Myocyte (in vitro differentiated cells): Measurements from ENCODE around the gene POC1A. TPM values are rescaled to one million over a fixed set of nuclear protein-coding genes. Genes with fewer than 3 reads are reported as not detected.

Source experiments
- DNase-seq: peaks from one replicate; pipeline ENCODE4 v3.0.0-alpha.2; 2012; ENCODE audit warnings: low read depth
- total RNA-seq: library from RNA; depleted of rRNA; stranded (reverse); fragments of >200 nt; gene quantifications from 2 replicates; pipeline ENCODE4 v1.2.3, GENCODE V29; 2014

The POC1A gene
- total RNA-seq, 1 donor from 2014 or later = 1.3 TPM

DNA sequence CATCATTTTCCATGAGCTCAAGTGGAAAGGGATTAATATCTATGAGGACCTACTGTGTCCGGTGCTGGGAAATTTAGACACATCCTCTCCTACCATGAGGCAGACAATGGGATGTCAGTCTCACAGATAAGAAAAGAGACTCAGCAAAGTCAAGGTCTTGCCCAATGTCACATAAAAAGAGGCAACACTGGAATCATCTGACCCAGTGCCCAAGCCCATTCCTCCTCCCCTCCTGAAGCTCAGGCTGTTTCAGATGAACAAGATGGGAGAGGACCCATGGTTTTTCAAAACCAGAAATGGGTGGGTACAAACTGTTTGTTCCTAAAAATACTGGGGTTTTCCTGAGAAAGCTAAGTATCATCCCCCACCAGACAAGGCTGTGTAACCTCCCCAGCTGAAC is 22.2 kb downstream of the POC1A start:
- no peak for DNase-seq

DNA sequence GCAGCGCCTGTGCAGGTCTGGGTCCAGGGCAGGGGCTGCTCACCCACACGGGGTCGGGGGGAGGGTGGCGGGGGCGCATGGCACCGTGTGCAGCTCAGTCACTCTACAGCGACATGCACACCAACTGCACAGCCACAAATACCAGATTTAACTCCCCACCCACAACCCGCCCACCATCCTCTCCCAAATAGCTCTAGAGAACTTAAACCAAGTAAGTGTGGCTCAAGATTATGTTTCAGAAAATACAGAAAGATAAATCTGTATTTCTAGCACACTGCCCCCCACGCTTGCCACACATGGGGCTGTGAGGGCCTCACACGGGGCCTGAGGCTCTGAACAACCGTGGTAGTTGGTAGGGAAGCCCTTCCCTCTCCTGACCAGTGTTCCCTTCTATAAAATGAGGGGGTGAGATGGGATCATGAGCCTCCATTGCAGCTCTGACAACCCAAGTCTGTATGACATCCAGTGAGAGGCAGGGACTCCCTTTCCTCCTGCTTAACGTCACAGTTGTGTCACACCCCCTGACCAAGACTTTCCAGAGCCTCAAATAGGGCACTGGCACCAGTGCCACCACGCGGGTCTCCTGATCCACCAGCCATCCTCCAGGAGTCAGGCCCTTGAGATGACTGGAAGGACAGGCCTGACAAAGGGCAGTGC is 23.1 kb downstream of the POC1A start:
- peak; percentile 44 for DNase-seq

DNA sequence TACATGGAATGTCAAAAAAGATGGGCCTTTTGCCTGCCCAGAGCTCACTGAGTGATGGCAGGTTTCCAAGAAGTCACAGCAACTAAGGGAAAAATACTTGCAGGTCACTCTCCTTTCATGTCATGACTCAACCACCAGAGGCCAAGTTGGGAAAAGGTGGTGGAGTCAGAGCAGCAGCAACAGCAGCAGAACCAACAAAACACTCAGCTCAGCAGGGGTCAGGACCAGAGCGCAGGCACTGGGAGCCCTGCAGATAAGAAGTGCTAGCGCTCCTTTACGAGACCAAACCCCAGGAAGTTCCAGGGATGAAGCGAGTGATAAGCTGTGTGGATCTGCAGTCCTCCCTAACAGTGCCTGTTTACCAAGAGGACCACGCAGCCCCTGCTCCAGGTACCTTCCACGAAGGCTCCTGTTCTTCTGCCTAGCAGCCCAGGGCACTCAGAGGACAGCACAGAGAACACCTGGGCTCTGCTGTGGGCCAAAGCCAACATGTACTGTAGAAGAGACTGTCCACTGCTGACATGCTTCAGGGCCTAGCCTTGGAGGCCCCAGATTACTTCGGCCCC is 26.0 kb downstream of the POC1A start:
- peak; percentile 48 for DNase-seq

DNA sequence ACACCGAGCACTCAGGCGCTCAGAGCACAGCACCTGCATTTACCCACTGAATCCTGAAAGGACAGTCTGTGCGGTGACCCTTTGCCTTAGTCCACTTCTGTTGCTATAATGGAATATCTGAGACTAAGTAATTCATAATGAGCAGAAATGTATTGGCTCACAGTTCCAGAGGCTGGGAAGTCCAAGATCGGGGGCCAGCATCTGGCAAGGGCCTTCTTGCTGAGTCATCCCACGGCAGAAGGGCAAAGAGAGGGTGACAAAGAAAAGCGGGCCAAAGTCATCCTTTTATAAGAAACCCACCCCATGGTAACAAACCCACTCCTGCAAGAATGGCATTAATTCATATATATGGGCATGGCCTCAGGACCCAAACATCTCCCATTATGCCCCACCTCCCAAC is 27.7 kb downstream of the POC1A start:
- DNase-seq = no peak

DNA sequence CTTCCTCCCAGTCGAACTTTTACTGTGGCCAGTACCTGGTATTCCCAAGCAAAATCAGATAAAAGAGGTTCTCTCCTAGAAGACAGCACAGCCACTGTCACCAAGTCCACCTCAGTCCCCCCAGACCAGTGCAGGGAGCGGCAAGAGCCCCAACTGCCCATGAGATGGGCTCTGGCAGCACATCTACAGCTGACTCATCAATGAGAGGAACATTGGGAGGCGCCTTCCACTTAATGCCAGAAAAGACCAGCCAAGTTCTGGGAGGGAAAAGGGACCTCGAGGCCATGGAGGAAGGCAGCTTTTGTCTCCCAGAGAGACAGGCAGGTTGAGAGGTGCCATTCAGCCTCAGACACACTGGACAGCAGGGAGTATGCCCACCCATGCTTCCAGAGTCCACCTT is 28.2 kb downstream of the POC1A start:
- DNase-seq = no peak

DNA sequence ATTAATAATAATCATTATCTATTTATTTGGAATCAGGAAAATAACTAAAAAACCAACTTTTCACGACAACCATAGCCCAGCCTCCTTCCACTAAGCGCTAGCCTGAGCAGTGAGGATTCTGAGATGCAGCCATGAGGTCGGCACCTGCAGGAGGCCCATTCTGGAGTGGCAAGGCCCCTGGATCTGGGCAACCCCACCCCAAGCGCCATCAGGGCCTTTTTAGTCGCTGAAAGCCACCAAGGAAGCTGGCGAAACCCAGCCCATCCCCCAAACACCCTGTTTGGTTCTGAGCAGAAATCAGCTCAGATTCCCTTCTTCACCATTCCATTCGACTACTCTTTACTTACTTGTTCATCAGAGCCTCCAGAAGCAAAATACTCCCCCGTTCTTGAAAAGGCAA is 29.5 kb downstream of the POC1A start:
- no peak for DNase-seq

DNA sequence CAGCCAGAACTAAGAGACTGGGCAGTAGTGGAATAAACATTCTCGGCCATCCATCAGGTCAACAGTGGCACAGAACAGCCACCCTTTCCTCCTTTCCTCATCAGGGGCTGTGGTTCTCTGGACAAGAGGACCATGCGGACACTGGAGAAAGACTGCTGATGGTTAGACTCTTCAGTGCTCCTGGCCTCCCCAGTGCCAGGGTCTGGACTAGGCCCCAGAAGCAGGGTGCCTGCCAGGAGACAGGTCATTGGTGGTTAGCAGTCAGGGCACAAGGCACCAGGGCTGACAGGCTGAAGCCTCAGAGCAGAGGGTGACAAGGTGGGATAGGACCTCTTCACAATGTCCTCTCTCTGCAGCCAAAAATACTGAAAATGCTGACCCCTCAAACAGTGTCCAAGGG is 30.1 kb downstream of the POC1A start:
- no peak for DNase-seq

DNA sequence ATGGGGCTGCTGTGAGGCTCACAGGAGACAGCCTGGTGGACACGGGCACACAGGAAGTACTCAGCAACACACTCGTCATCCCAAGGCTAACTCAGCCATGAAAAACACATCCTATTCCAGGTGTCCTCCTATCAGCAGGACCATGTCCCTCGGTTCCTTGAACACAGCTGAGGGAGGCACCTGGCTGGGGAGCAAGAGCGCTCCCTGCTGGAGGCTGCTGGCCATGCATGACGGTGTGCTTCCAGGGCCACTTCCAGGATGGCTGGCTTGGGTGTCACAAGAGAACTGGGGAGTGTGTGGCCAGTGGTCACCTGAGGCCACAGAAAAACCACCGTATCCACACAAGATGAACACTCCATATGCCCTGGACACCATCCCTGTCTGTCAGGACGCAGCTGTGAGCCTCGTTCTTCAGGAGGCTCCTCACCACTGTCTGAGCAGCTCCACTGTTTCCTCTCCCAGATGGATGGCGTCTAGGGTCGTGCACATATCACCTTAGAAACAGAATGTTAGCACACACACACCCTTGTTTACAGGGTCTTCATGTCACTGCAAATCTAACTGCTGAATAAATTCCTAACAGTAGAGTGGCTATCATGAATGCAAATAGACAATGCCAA is 31.0 kb downstream of the POC1A start:
- peak; percentile 70 for DNase-seq

DNA sequence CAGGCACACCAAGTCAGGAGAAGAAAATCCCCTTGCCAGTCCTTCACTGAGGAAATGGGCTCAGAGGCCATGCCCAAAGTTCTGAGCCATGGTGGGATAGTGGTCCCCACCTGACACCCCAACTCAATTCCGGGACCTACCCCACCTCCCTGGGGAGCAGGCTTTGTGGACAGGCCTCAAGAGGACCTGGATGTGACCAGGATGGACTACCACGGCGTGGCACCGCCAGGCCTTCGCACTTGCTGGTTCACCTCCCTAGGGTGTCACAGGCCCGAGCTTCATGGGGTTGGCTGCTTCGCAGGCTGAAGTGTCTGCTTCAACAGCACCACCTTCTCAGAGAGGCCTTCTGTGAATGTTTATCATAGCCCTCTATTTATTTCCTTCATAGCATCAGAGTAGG is 31.7 kb downstream of the POC1A start:
- DNase-seq = no peak

DNA sequence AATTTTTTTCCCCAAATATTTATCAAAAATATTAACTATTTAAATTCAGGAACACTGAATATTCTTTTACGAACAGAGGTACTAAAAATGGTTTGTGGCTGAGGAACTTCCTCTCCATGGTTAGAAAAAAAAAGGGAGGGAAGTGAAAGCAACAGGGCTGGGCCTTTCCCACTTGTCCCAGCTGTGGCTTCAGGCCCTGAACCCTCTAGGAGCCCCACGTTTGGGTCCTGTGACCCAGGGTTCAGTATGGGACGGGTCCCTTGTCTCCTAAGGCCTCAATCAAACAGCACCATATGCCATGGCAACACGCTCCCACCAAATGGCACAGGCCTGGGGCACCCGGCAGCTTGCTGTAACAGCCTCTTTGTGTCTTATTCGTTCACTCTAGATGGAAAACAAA is 32.4 kb downstream of the POC1A start:
- DNase-seq = no peak

DNA sequence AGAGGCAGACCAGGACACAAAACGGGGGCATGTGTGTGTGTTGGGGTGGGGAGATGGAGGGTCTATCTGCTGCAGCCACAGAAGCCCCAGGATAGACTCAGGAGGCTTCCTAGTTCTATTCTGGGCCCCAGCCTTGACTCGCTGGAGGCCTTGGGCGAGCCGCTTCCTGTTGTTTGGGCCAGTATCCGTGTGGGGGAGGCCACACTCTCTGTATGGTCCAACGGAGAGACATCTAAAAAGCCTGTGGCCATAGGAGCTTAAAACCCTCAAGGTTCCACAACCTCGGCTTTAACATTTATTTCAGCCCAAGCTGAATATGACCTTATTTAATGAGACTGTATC is 32.8 kb downstream of the POC1A start:
- no peak for DNase-seq

DNA sequence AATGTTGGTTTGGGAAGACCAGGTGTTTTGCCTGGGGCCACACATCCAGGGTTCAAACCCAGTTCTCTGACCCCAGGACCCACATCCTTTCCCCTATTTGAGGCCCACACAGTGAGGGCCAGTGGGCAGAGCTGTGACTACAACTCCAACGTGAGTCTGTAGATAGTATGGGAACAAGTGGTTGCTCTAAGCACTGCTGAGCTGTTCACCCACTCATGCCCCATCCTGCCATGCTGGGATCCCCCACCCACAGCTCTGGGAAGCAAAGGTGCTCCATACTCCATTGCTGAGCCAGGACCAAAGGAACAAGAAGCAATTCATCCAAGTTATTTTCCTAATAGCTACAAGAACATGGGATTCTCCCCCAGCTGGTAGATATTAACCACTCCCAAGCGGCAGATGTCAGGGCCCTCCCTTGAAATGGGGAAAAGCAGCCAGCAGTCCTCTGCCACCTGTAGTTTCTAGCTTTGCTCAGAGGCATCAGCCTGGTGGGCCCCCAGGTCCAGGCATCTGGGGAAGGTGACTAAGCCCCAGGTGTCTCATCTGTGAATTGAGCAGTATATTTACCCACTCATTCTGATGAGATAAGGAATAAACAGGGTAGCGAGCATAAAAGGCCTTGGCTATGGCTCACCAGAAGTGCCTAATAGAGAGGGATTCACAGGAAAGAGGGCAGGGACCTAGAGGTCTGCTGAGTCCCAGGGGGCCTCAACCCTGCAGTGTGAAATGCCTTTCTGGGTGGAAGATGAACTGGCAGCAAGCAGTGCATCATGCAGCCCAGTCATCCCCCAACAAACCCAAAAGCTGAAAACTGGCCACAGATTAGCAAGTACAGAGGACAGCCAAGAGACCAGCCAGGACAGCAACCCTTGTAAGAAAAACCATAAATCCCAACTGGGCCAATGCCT is 33.4 kb downstream of the POC1A start:
- no peak for DNase-seq

DNA sequence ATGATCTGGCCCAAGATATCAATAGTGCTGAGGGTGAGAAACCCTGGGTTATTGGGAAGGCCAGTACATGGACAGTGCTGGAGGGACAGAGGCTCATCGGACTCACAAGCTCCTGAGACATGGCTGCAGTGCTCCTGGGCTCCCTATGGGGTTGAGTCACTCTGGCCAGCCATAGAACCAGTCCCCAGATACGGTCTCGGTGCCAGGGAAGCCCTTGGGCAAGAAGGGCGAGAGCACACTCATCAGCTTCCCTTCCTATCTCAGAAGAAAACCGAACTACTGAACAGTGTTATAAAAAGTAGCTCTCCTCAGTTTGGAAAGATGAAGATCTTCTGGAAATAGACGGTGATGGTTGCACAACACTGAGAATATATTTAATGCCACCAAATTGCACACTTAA is 34.4 kb downstream of the POC1A start:
- no peak for DNase-seq

DNA sequence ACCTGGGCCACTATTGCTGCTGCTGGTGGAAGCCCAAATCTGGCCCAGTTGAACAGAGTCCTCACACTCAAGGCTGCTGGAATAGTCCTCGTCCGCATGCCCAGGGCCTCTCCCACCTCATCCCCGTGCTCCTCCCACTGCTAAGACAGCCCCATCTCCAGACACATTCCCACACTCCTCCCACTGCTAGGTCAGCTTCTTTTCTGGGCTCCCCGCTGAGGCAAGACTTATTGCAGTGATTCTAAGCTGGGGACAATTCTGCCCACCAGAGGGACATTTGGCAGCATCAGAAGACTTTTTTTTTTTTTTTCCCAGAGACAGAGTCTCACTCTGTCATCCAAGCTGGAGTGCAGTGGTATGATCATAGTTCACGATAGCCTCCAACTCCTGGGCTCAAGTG is 35.1 kb downstream of the POC1A start:
- DNase-seq = peak; percentile 35

DNA sequence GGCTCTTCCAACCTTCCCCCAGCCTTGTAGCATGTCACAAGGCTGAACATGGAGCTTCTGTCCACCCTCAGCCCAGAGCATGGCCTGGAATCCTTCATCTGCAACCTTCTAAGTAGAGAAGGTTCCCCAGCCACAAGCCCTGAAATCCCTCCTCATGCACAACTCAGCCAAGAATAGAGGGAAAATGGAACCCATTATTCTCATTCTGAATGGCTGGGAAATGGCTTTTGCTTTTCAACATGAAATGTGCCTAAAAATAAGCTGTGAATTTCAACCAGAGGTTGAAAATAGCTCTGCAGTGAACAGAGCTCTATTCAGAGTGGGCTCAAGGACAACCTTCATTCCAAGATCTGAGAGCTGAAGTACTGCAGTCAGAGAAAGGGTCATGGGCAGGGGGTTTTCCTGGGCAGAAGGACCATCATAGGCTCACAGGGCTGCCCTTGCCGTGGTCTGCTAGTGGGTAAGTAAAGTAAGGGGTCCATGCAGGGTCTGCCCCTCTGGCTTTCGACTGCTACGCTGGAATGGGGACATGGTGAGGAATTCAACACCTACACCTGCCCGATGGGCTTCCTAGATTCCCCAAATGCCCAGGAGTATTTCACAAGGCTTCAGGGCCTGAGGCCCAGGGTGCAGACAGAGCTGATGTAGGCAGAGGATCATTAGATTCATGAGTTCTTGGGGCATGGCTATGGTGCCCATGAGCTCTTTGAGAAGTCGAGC is 35.9 kb downstream of the POC1A start:
- DNase-seq = no peak

DNA sequence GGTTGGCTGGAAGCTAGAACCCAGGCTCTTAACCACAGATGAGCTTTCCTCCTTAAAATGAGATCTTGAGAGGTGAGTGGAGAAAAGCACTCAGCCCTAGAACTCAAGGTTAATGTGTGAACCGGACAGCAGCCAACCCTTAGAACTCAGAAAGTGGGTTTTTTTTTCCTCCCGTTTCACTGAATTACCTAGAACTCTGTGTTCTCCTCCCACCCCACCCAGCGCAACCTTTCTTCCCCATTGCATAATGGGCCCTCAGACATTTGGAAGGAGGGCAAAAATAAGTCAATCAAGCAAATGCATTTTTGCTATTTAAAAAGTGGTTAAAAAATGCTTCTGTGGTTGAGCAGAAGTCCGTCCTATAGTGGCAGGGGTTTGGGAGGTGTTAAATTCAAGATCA is 36.7 kb downstream of the POC1A start:
- no peak for DNase-seq

DNA sequence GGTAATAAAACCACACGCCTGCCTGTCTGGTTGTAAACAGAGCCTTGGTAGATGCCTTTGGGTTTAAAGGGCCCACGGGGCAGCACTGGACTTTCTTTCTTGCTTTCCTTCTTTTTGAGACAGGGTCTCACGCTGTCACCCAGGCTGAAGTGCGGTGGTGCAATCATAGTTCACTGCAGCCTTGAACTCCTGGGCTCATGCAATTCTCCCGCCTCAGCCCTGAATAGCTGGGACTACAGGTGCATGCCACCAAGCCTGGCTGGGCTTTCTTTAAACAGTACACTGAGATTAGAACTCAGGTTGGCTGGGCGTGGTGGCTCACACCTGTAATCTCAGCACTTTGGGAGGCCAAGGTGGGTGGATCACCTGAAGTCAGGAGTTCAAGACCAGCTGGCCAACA is 42.2 kb downstream of the POC1A start:
- no peak for DNase-seq

DNA sequence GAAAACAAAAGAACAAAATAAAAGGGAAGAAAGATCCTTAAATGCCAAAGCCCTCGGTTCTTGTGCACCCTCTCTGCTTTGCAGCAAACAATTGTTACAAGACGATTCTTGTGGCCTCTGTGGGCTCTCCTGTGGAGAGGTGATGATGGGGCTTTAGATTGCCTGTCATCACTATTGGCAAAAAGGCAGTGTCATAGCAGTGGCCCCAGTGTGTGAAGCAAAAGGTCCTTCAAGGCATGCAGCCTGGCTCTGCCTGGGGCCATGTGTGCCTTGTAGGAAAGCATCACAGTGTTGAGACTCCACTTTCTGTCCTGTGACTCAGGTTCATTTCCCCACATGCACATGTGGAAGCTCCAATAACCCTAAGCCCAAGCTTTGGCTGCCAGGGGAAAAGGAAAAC is 43.7 kb downstream of the POC1A start:
- DNase-seq = no peak

DNA sequence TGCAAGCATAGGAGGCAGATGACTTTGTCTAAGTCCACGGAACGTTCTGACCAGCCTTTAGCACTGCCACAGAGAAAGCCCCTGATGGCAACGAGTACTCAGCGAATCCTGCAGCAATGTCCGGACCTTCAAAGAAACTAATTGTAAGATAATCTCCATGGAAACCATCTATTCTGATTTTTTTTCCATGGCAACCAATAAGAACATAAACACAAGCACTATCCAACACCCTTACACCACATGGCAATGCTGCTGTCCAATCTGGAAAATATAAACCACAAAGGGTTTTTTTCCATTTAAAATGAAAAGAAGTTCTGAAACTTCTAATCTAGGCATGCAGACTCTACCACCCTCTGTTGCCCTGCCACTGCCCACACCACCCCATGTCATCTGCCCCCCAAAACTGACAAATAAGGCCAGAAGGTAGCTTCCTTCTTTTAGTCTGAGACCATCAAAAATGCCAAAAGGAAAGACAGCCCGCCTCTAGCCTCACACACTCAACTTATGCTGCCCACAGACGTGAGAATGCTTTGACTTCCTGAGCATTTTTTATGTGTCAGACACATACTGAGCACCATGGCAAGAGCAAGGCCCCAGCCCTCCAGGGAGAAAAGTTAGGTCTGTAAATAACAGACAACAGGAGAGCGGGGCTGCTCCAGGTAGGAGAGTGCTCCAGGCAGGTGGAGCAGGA is 44.5 kb downstream of the POC1A start:
- DNase-seq = no peak

DNA sequence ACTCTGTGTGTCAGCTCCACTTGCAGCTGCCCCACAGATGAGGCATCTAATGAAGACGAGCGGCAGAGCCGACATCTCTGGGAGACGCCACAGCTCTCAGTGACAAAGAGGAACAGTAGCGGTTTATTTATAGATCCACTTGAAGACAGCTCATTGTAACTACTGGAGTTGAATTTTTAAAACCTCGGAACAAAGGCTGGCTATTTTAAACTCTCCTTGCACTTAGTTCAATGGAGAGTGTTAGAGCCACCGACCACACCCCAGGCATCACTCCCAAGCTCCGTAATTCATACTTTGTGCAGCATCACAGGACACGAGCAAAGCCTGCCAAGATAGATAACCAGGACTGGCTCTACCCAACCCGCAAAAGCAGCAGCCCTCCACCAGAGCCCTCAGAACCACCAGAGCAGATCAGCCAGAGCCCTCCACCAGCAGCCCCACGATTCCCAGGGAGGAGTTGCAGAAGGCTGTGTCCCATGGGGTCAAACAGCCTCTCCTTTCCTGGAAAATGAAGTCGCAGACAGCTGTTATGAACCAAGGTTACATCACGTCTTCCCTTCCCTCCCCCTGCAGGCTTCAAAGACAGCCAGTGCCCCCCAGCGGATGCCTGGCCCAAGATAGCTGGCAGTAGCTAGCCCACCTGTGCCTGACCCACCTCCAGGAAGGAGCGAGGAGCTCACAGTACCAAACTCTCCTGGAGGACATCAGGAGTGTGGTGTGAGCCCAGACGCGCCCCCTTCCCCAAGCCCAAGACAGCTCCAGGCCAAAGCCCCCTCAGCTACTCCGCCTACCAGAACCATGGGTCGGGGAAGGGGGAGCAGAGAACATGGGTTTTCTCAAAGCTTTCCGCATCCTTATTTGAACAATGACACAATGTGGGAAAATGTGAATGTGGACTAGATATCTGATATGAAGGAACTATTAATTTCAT is 45.7 kb downstream of the POC1A start:
- peak; percentile 84 for DNase-seq
